IMR-90 (cell line): ENCODE measurements around the gene GPER1.

Source experiments
- CEBPB ChIP-seq: IDR thresholded peaks from 2 replicates; pipeline ENCODE4 v1.6.1; 2012; ENCODE audit warnings: low read depth, low read length, improper control_type of control experiment
- CHD1 ChIP-seq: IDR thresholded peaks from 2 replicates; pipeline ENCODE4 v1.6.1; 2012; ENCODE audit warnings: low read depth, low read length, improper control_type of control experiment
- CTCF ChIP-seq: conservative IDR thresholded peaks from 2 replicates; pipeline ENCODE4 v1.5.1; 2012; ENCODE audit warnings: mild to moderate bottlenecking, low read depth, low read length, improper control_type of control experiment
- FOS ChIP-seq: fragments of 150-350 bp; IDR thresholded peaks from 2 replicates; pipeline ENCODE4 v1.6.1; 2016; ENCODE audit warnings: low read depth, low read length
- MAFK ChIP-seq: IDR thresholded peaks from 2 replicates; pipeline ENCODE4 v1.6.1; 2012; ENCODE audit warnings: low read depth, low read length, improper control_type of control experiment
- MAZ ChIP-seq: IDR thresholded peaks from 2 replicates; pipeline ENCODE4 v1.6.1; 2012; ENCODE audit warnings: low read depth, mild to moderate bottlenecking, low read length, improper control_type of control experiment, moderate library complexity, borderline replicate concordance
- MXI1 ChIP-seq: IDR thresholded peaks from 2 replicates; pipeline ENCODE4 v1.6.1; 2012; ENCODE audit warnings: low read depth, mild to moderate bottlenecking, low read length, moderate library complexity, borderline replicate concordance
- POLR2A ChIP-seq: IDR thresholded peaks from 2 replicates; pipeline ENCODE4 v1.6.1; 2012; ENCODE audit warnings: mild to moderate bottlenecking, low read depth, low read length
- RCOR1 ChIP-seq: IDR thresholded peaks from 2 replicates; pipeline ENCODE4 v1.6.1; 2012; ENCODE audit warnings: mild to moderate bottlenecking, low read length, improper control_type of control experiment; ENCODE audit not compliant: insufficient replicate concordance
- SMC3 ChIP-seq: fragments of 150-350 bp; IDR thresholded peaks from 2 replicates; pipeline ENCODE4 v1.6.1; 2016; ENCODE audit warnings: low read depth, mild to moderate bottlenecking, antibody characterized with exemption, low read length, moderate library complexity
- USF2 ChIP-seq: fragments of 150-350 bp; IDR thresholded peaks from 2 replicates; pipeline ENCODE4 v1.6.1; 2017; ENCODE audit warnings: mild to moderate bottlenecking, antibody characterized with exemption, low read length, low read depth

DNA sequence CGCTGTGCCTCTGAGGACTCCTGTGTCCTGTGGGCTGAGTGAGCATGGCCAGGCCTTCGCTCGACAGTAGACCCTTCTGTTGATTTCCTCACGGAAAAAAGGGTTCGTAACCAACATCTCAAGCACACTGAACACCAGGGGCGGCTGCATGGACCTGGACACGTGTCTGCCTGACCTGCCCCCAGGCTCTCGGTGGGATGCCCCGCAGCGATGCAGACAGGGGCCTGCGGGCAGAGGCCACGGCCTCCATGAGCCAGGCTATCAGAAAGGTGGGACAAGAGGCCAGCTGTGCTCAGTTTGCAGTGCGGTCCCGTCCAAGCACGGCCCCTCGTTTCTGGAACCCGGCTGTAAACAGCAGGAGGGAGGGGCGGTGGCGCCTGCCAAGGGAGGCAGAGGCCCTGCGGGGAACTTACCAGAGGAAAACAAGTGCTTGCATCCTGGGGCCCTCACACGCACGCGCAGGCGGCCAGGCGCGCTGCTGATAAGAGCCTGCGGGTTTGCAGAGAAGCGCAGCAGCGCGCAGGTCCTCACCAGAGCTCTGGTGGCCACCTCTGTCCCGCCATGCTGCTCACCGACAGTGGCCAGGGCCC lies 33.0 kb upstream of the GPER1 start:
- TF ChIP-seq CTCF: no peak
- TF ChIP-seq POLR2A: no peak
- no peak for TF ChIP-seq USF2
- TF ChIP-seq RCOR1: no peak
- no peak for TF ChIP-seq MAFK
- no peak for TF ChIP-seq FOS
- no peak for TF ChIP-seq SMC3
- TF ChIP-seq MXI1: no peak
- no peak for TF ChIP-seq MAZ
- no peak for TF ChIP-seq CEBPB
- TF ChIP-seq CHD1: no peak
